Measurements from ENCODE around the gene ADAM12.

The ADAM12 gene

DNA sequence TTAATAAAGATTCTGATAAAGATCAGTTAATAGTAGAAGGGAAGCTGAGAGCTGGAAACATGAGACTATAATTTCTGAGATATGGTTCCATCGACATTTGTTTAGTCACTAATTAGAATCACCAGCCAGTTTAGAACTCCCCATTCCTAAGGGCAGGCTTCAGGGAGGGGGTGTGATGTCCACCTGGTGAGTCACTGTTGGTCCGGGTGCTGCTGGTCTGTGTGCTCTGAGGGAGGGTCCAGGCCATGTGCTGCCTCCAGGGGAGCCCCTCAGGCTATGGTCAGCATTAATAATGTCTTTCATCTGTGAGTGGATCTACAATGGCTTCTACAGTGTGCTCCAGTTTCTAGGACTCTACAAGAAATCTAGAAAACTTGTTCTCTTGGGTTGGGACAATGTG lies 115.8 kb downstream of the ADAM12 start:
- Mint-ChIP-seq H3K4me3 (no peak overlapping the region), H3K27ac (no peak overlapping the region)

DNA sequence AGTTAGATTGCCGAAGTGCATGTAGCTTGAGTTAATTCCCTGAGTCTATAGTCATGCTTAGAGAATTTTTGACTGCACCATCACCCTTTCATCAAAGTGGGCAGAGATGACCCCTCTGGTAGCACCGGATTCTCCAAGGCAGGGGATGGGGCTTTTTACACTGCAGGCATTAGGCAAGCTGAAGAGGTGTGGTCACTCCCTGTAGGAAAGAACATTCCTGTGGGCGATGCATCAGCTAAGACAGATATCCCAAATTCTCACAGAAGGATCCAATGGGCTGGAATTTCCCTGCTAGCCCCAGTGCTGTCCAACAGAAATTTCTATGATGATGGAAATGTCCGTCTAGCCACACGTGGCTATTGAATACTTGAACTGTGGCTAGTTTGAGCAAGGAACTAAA lies 118.2 kb downstream of the ADAM12 start:
- Mint-ChIP-seq H3K4me3 (no peak overlapping the region), H3K27ac (no peak overlapping the region), H3K27me3 (no peaks in the 10 kb centered on the region)

More for the DNA sequence above, 115.8 kb downstream of the ADAM12 start:
- H3K9me3 Mint-ChIP-seq = peaks cover 7% of the 10 kb centered on the region
- H3K27me3 Mint-ChIP-seq = peaks cover 2% of the 10 kb centered on the region
- H3K36me3 Mint-ChIP-seq = no peaks in the 10 kb centered on the region
- H3K4me1 Mint-ChIP-seq = no peaks in the 10 kb centered on the region

DNA sequence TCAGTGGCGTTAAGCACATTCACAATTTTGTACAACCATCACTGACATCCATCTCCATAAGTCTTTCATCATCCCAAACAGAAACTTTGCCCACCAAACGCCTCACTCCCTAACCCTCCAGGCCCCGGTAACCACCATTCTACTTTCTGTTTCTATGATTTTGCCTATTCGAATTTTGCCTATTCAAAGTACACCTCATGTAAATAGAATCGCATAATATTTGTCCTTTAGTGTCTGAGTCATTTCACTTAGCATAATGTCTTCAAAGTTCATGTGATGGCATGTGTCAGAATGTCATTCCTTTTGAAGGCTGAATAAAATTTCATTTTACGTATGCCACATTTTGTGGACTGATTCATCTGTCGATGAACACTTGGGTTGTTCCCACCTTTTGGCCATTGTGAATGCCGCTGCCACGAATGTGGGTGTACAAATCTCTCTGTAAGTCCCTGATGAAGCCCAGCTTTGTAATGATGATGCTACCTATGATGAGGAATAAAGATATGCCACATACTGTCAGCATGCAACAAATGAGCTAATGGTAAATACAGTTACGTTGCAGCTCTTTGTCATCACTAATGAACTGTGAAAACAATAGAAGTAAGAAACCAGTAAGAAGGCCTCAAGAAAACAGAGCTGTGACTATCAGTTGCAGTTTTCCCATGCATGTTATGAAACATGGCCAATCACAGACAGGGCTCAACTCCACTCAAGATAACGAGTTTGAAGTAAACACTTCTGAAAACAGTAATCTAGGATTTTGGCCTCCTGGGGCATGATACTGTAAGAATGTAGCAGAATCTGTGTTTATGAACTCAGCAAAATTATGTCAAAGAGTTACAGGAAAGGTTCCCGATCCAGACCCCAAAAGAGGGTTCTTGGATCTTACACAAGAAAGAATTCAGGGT lies 120.0 kb downstream of the ADAM12 start:
- no peak overlapping the region for H3K27ac Mint-ChIP-seq
- no peaks in the 10 kb centered on the region for H3K27me3 Mint-ChIP-seq
- H3K9me3 Mint-ChIP-seq = peaks cover 12% of the 10 kb centered on the region
- no peak overlapping the region for H3K4me3 Mint-ChIP-seq
- no peaks in the 10 kb centered on the region for H3K36me3 Mint-ChIP-seq
- no peaks in the 10 kb centered on the region for H3K4me1 Mint-ChIP-seq

More for the DNA sequence above, 118.2 kb downstream of the ADAM12 start:
- no peaks in the 10 kb centered on the region for H3K4me1 Mint-ChIP-seq
- H3K36me3 Mint-ChIP-seq = no peaks in the 10 kb centered on the region
- peaks cover 12% of the 10 kb centered on the region for H3K9me3 Mint-ChIP-seq

DNA sequence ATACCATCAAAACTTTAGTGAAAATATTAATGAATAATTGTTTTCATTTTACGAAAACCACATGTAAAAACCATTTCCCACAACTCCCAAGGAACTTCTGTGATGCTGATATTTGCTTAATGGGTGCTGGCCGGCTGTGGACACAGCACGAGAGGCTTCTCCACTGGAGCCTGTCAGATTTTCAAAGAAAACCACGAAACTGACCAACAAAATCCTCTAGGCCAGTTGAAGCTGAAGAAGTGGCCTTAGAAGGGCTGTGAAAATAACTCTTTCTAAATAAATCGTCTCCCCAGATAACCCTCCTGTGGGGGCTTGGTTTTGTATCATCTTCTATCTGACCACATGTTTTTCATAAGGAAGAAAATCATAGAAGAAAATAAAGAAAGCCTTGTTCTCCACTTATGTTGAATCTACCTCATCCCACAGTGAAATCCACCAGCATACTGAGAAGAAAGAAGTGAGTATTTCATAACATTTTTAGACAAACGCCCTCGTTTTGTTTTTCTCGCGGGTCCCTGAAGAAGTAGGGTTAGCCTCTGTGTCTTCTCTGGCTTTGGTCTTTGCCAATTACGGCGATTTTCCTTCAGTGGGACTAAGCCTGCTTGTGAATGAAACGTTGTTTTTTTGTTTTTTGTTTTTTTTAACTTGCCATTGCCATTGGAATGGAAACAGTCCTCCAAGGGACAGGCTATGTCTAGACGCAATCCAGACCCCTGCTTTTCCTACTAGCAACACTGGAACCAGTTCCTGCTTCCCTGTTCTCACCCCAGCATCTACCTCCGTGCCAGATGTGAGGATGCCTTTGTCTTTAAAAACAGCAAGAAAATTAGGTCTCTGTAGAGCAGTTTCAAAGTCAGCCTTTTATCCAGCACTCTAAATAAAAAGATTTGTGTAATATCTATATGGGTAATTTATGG lies 123.9 kb downstream of the ADAM12 start:
- H3K27me3 Mint-ChIP-seq = no peaks in the 10 kb centered on the region
- H3K4me1 Mint-ChIP-seq = no peaks in the 10 kb centered on the region
- H3K27ac Mint-ChIP-seq = no peak overlapping the region
- H3K4me3 Mint-ChIP-seq = no peak overlapping the region
- peaks cover 7% of the 10 kb centered on the region for H3K9me3 Mint-ChIP-seq
- no peaks in the 10 kb centered on the region for H3K36me3 Mint-ChIP-seq

DNA sequence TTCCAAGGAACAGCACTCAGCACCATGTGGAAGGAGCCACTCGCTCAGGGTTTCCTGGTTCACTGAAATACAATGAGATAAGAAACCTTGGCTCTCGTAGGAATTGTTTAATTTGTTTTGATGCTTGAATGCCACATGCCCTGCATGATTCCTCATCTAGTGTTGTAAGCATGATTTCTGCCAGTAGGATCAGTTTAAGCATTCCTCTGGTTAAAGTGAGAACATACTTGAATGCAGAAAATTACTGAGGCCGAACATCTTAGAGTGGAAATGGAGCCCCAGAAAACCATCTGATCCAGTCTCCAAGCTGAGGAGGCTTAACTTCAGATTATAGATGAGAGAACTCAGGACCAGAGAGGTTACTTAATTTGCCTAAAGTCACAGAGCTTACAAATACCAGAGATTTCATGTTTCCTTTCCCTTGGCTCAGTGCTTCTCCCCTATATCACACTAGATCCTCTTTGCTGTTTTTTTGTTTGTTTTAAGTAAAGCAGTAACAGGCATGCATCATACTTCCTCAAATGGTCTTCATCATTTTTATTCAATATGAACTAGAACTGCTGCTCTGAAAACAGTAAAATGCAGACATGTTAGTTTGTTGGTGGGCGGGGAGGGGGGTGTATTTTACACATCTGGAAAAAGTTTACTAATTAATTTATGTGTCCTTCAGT lies 125.1 kb downstream of the ADAM12 start:
- H3K27me3 Mint-ChIP-seq = no peaks in the 10 kb centered on the region
- H3K36me3 Mint-ChIP-seq = no peaks in the 10 kb centered on the region
- no peak overlapping the region for H3K27ac Mint-ChIP-seq
- H3K4me3 Mint-ChIP-seq = no peak overlapping the region
- no peaks in the 10 kb centered on the region for H3K4me1 Mint-ChIP-seq
- peaks cover 7% of the 10 kb centered on the region for H3K9me3 Mint-ChIP-seq

DNA sequence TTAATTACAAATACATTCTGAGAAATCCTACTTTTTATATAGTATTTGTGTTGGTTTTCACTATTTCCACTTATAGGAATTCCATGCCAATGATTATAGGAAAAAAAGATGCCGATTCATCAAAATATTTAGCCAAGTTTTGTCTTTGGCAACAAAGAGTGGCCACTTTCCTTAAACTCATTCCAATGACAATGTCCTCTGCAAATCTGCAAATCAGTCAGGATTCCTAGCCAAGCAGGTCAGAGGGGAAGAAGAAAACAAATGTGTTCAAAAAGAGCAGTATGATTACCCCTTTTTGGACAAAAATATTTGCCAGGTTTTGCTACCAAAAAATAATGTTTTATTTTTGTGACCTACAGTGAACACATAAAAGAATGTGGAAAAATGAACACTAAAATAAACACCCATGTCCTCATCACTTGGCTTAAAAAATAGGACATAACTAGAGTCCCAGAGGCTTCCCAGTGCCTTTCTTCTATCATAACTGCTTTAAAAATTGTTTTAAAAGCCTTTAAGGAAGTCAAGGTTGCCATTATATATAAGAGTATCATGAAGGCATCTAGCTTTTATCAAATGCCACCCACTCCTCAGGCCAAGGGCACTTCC lies 125.9 kb downstream of the ADAM12 start:
- no peak overlapping the region for H3K4me3 Mint-ChIP-seq
- peaks cover 7% of the 10 kb centered on the region for H3K9me3 Mint-ChIP-seq
- H3K4me1 Mint-ChIP-seq = no peaks in the 10 kb centered on the region
- H3K36me3 Mint-ChIP-seq = no peaks in the 10 kb centered on the region
- no peaks in the 10 kb centered on the region for H3K27me3 Mint-ChIP-seq
- H3K27ac Mint-ChIP-seq = no peak overlapping the region

DNA sequence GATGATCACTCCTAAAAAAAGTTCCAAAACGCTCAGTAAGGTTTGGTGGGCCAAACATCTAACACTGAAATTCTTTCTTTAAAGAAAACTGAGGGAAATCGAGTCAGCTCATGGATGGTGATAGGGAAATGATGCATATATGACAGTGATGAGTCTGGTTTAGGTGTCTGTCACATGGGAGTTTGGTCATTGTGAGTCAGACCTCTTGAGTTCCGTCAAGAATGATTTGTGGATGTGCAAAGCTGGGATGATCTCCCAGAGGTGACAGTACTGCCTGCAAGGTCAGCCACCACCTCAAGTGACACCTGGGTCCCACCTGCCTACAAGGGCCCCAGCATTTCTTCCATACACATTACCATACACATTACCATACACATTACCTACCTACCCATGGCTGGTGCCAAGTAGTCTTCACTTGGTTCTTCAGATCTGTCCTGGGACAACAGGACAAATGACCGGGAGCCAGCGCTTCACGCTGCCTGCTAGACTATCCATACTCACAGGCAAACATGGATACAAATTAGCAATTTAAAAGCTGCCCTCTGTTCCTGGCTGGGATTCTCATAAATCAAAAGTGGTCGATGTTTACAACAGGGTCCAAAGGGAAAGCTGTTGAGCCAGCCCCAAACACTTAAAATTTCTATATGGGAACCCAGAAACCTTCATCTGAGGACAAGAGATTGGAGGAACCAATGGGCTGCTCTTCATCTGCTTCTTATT lies 128.4 kb downstream of the ADAM12 start:
- Mint-ChIP-seq H3K4me1 (no peaks in the 10 kb centered on the region), H3K27ac (no peak overlapping the region), H3K4me3 (no peak overlapping the region), H3K9me3 (no peaks in the 10 kb centered on the region), H3K36me3 (no peaks in the 10 kb centered on the region), H3K27me3 (no peaks in the 10 kb centered on the region)

DNA sequence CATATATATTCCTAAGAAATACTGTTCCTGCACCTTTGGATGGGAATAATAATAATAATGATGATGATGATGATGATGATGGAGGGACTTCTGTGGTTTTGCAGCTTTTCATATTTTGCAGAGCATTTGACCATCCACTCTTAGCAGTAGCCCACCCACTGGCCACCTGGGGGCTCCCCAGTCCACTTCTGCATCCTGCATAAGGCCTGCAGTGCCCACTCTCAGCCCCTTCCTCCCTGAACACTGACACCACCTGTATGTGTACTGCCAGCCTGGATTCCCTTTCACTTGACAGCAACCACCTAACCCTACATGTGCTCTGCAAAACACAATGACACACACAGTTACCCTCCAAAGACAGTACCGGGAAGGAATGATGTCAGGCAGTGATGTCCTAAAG lies 131.4 kb downstream of the ADAM12 start:
- Mint-ChIP-seq H3K4me1 (no peaks in the 10 kb centered on the region), H3K4me3 (no peak overlapping the region), H3K36me3 (no peaks in the 10 kb centered on the region), H3K27me3 (peaks cover 3% of the 10 kb centered on the region), H3K9me3 (no peaks in the 10 kb centered on the region), H3K27ac (no peak overlapping the region)

DNA sequence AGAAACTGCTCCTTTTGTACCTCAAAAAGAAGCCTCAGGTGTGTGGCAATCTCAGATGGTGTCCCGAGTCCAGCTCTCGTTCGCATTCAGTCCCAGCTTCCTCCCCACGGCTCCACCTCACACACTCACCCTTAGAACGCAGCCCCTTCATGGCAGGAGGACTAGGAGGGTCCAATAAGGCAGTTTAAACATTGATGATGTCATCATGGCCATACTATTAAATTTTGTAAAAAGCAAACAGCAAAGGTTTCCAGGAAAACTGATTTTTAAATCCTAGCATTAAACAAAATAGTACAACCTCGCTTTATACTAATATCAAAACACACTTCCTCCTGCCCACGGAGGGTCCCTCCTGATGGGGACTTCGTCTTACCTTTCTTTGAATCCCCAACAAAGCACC lies 133.0 kb downstream of the ADAM12 start:
- Mint-ChIP-seq H3K27me3 (peaks cover 3% of the 10 kb centered on the region), H3K9me3 (peaks cover 5% of the 10 kb centered on the region), H3K4me1 (no peaks in the 10 kb centered on the region), H3K36me3 (no peaks in the 10 kb centered on the region), H3K4me3 (no peak overlapping the region), H3K27ac (no peak overlapping the region)

DNA sequence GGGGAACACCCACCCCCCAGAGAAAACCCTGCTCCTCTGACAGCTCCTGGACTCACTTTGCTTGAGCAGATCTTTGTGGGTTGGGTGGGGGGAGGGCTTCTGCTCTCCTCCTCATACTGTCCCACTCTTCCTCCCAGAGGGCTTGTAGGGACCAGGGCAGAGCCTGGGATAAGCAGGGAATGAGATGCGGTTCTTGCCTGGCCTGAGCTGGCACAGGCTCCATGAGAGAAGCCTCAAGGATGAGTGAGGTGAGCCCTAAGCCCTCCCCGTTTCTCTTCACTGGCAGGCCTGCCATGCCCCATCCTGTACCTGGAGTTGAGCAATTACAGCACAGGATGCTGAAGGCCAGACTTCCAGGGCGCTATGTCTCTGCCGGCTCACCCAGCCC lies 134.7 kb downstream of the ADAM12 start:
- H3K9me3 Mint-ChIP-seq = peaks cover 5% of the 10 kb centered on the region
- H3K4me3 Mint-ChIP-seq = no peak overlapping the region
- no peak overlapping the region for H3K27ac Mint-ChIP-seq
- peaks cover 3% of the 10 kb centered on the region for H3K27me3 Mint-ChIP-seq
- H3K36me3 Mint-ChIP-seq = no peaks in the 10 kb centered on the region
- no peaks in the 10 kb centered on the region for H3K4me1 Mint-ChIP-seq

DNA sequence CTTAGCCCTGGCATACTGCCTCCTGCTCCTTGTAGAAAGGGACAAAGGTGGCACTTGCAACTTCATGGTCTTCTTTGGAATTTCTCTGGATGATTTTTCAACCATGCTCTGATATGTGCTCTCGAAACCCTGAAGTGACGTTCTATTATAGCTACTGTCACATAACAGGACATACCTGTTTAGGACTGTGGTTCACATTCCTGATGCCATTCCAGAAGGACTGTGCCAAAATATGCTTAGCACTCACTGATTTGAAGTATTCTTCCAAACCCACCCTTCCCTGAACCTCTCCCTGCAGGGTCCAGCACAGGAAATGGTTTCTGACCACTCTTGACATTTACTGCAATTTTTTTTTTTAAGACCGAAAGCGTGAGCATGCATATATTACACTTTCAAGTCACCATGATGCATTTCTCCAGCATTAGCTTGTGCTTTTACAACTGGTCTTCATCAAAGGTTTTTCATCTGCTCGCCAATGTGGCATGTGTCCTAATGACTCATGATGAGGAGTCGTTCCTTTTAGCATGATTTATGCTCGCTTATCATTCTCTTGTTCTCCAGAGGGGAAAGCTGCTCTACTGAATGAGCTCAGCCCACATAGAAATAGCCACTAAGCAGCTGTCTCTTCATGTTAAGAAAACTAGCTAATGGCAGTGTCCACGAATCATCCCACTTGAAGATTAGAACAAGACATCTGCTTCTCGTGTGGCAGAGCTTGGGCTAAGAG lies 135.2 kb downstream of the ADAM12 start:
- peaks cover 5% of the 10 kb centered on the region for H3K9me3 Mint-ChIP-seq
- H3K27ac Mint-ChIP-seq = no peak overlapping the region
- no peak overlapping the region for H3K4me3 Mint-ChIP-seq
- H3K36me3 Mint-ChIP-seq = no peaks in the 10 kb centered on the region
- no peaks in the 10 kb centered on the region for H3K4me1 Mint-ChIP-seq
- peaks cover 3% of the 10 kb centered on the region for H3K27me3 Mint-ChIP-seq

DNA sequence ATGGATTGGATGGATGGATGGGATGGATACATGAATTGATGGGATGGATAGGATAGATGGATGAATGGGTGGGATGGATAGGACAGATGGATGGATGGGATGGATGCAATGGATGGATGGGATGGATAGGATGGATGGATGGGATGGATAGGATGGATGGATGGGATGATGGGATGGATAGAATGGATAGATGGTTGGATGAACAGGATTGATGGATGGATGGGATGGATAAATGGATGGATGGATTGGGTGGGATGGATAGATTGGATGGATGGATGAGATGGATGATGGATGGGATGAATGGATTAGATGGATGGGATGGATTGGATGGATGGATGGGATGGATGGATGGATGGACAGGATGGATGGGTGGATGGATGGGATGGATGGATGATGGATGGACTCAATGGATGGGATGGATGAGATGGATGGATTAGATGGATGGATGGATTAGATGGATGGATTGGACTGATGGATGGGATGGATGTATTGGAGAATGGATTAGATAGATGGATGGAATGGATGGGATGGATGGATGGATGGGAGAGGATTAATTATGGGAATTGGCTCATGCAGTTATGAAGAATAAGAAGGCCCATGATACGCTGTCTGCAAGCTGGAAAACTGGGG lies 136.4 kb downstream of the ADAM12 start:
- H3K36me3 Mint-ChIP-seq = no peaks in the 10 kb centered on the region
- no peak overlapping the region for H3K4me3 Mint-ChIP-seq
- peaks cover 3% of the 10 kb centered on the region for H3K27me3 Mint-ChIP-seq
- no peak overlapping the region for H3K27ac Mint-ChIP-seq
- no peaks in the 10 kb centered on the region for H3K4me1 Mint-ChIP-seq
- H3K9me3 Mint-ChIP-seq = peaks cover 5% of the 10 kb centered on the region

DNA sequence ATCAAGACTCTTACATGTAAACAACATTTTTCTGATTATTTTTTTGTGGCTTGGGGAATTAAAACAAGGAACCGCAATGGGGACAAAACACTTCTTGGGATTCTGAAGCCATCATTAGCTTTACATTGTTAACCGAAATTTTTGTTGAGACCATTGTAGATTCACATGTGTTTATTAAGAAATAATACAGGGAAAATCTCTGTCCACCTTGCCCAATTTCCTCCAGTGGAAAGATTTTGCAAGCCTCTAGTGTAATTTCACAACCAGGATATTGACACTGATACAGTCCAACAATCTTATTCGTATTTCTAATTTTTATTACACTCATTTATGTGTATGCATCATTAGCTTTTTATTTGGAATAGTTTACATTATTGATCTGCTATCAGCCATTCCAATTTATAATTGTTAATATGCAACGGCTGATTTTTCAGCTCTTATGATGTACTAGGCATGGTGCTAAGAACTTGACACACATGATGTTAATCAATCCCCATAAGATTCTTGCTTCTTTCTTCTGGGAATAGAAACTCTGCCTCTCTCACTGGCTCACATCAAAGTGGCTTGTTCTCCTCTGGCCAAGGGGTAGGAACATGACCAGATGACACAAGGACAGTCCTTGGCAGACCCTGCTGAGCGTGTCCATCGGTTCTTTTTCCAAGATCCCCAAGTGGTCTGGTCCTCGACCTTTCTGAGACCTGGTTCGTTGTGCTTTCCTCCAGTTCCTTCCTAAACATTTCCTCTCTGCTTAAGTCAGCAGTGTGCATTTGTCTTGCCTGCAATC lies 137.6 kb downstream of the ADAM12 start:
- peaks cover 5% of the 10 kb centered on the region for H3K9me3 Mint-ChIP-seq
- H3K36me3 Mint-ChIP-seq = no peaks in the 10 kb centered on the region
- H3K4me1 Mint-ChIP-seq = no peaks in the 10 kb centered on the region
- H3K27me3 Mint-ChIP-seq = peaks cover 3% of the 10 kb centered on the region
- H3K4me3 Mint-ChIP-seq = no peak overlapping the region
- H3K27ac Mint-ChIP-seq = no peak overlapping the region
